Measurements from ENCODE around the gene DDX19B. TPM values are rescaled to one million over a fixed set of nuclear protein-coding genes. Genes with fewer than 3 reads are reported as not detected.

DDX19B gene
- total and polyA plus RNA-seq, 9 of the 15 experiments (the other 6 are each of a cell fraction or from before 2014, with no cell fraction given), result 7.0 to 32.9 (median 19.3) TPM

- no TSS peak for BruUV-seq (replicated peaks)
- intact Hi-C loops (cut with micrococcal nuclease), result no loop called here
- no peak for FAIRE-seq
Measured at GRCh38 chr16:70342016-70342415, 43.0 kb downstream of the DDX19B start.

More at GRCh38 chr16:70342016-70342415, 43.0 kb downstream of the DDX19B start:
- H4K20me1 ChIP-seq (replicated peaks; ENCODE audit: control insufficient read depth, insufficient read depth, low read length), result no peaks in the 10 kb centered on the region
- no peak overlapping the region for H3K4me3 ChIP-seq
- ATAC-seq (peak; percentile 16; the same call in 2 of the 3 replicates), DNase-seq (ENCODE audit: extremely low read depth in 1 of 4, low spot score in 3 of 4) (peak in 1 of 4 experiments; percentile 13)
- H3K27ac ChIP-seq (ENCODE audit: extremely low read depth, low read depth, low read length), result no peak overlapping the region
- 18% methylated on average over 3 of the region's 3 CpGs for whole genome bisulfite sequencing (ENCODE audit: insufficient coverage, low coverage, missing lambda C conversion rate)
- ChIA-PET CTCF (ENCODE audit: low intra/inter-chr PET ratio) (no interaction called here), POLR2A (no interaction called here)
- no peaks in the 10 kb centered on the region for H3K9me1 ChIP-seq (ENCODE audit: control insufficient read depth, insufficient read depth, low read length)
- no peaks in the 10 kb centered on the region for H3K9me3 ChIP-seq (replicated peaks; ENCODE audit: control insufficient read depth, insufficient read depth, low read depth, low read length)
- H2AFZ ChIP-seq (ENCODE audit: low read depth, low read length), result no peak overlapping the region
- H3K27me3 ChIP-seq (ENCODE audit: control insufficient read depth in 2 of 2, insufficient read depth in 2 of 2, low read length in 2 of 2), result no peaks in the 10 kb centered on the region
- peak overlapping the region in 1 of 2 experiments; percentile 50; a peak in 1 of 4 replicates for H3K9ac ChIP-seq (ENCODE audit: insufficient read depth in 1 of 2, low read depth in 2 of 2, low read length in 2 of 2)
- no peaks in the 10 kb centered on the region for H3K36me3 ChIP-seq (ENCODE audit: control insufficient read depth, insufficient read depth, low read length)
- in situ Hi-C loops (cut with MboI), result no loop called here
- no peak for TF ChIP-seq TBP (optimal IDR thresholded peaks at IDR 0.05; ENCODE audit: low read depth, low read length)
- TF ChIP-seq FOS (IDR thresholded peaks at IDR 0.05; ENCODE audit: extremely low read depth, insufficient read length), result no peak
- TF ChIP-seq MEF2D (tag; conservative IDR thresholded peaks at IDR 0.05; ENCODE audit: low read depth), result 0 out of 2 replicates have a peak, but pooled peaks have one; percentile 35
- TF ChIP-seq SRSF9 (IDR thresholded peaks at IDR 0.05; ENCODE audit: borderline replicate concordance, low read depth, low read length), result no peak
- no peak for TF ChIP-seq ZSCAN29 (IDR thresholded peaks at IDR 0.05)
- TF ChIP-seq SMARCC2 (IDR thresholded peaks at IDR 0.05; ENCODE audit: low read depth), result no peak
- TF ChIP-seq ARID3A (IDR thresholded peaks at IDR 0.05; ENCODE audit: borderline replicate concordance, low read depth, low read length), result no peak
- TF ChIP-seq NRF1 (conservative IDR thresholded peaks at IDR 0.05 in 1 of 2, IDR thresholded peaks at IDR 0.05 in 1 of 2), result no peak
- TF ChIP-seq FOXP4 (CRISPR knock-in tag; IDR thresholded peaks at IDR 0.05; ENCODE audit: borderline replicate concordance), result no peak
- no peak for TF ChIP-seq THRAP3 (IDR thresholded peaks at IDR 0.05; ENCODE audit: borderline replicate concordance)
- no peak for TF ChIP-seq HNRNPUL1 (IDR thresholded peaks at IDR 0.05; ENCODE audit: low read length)
- 0 out of 6 replicates have a peak, but pooled peaks of 1 of the 3 experiments have one; percentile 4 for TF ChIP-seq CTCF (IDR thresholded peaks at IDR 0.05 in 2 of 3, conservative IDR thresholded peaks at IDR 0.05 in 1 of 3; ENCODE audit: insufficient read depth in 2 of 3, low read depth in 1 of 3, low read length in 3 of 3)
- no peak for TF ChIP-seq GATA2 (CRISPR knock-in tag; IDR thresholded peaks at IDR 0.05)
- TF ChIP-seq SMAD3 (CRISPR knock-in tag; conservative IDR thresholded peaks at IDR 0.05), result no peak
- peak; percentile 80; the same call in 1 of the 2 replicates for TF ChIP-seq MEF2A (IDR thresholded peaks at IDR 0.05; ENCODE audit: control insufficient read depth, low read depth, low read length)
- peaks cover 14% of the 10 kb centered on the region for H3K79me2 ChIP-seq (ENCODE audit: control insufficient read depth, insufficient read depth, low read length)
- H3K4me1 ChIP-seq (replicated peaks in 1 of 2; ENCODE audit: control insufficient read depth in 2 of 2, insufficient read depth in 2 of 2, low read length in 2 of 2), result peaks cover 0 to 3% of the 10 kb centered on the region in 2 experiments; a peak in 3 of 5 replicates
- H3K4me2 ChIP-seq (ENCODE audit: insufficient read depth, low read length), result no peak overlapping the region

Measured in K562 (cell line).